Motor neuron (in vitro differentiated cells): Measurements from ENCODE around the gene DOCK1. TPM values are rescaled to one million over a fixed set of nuclear protein-coding genes. Genes with fewer than 3 reads are reported as not detected.

Experiments
- ATAC-seq, 8 experiments: fragments of 200-7000 bp; cut with Tn5 transposase; replicated peaks in 6 of 8; 2 replicates each; pipeline ENCODE4 v1.8.0; 2021; ENCODE audit warnings: mild to moderate bottlenecking in 8 of 8, moderate library complexity in 8 of 8
- H3K27ac ChIP-seq, 2 donors: fragments of 250-450 bp; sonication (Bioruptor Pico); 2 replicates each; pipeline ENCODE4 v1.9.0; 2021; ENCODE audit warnings: antibody characterized with exemption in 2 of 2, mild to moderate bottlenecking in 2 of 2, moderate library complexity in 1 of 2
- H3K4me1 ChIP-seq, 2 donors: fragments of 250-450 bp; sonication (Bioruptor Pico); replicated peaks in 1 of 2; 2 replicates each; pipeline ENCODE4 v1.6.1; 2021; ENCODE audit warnings: antibody characterized with exemption in 2 of 2, mild to moderate bottlenecking in 2 of 2, moderate library complexity in 1 of 2
- H3K4me3 ChIP-seq, 5 donors: fragments of 250-450 bp; sonication (Bioruptor Pico); 2 replicates each; pipeline ENCODE4 v1.9.0; 2021; ENCODE audit warnings: antibody characterized with exemption in 5 of 5, mild to moderate bottlenecking in 5 of 5, moderate library complexity in 4 of 5
- WGBS, 10 experiments: fragments of 450-650 bp; shearing (Covaris generic); methylation state at CpG; one replicate each; pipeline ENCODE4 v1.0.0; 2022; 5-methylcytosine and 5-hydroxymethylcytosine counted together
- in situ Hi-C, 9 experiments: fragments of 400-800 bp; cut with MboI; loops; one replicate each; pipeline ENCODE4 v1.15.0; 2021; ENCODE audit warnings: low sequenced_read_pairs in 9 of 9, low pct_unique_long_range_greater_than_20kb in 2 of 9; ENCODE audit not compliant: unreplicated experiment in 9 of 9
- total RNA-seq, 8 experiments: library from RNA; unstranded; fragments of 300-600 nt; gene quantifications; 2 replicates each; pipeline versions ENCODE4 v1.2.3 to v1.2.4, GENCODE V29; 2022

DOCK1 gene
- total RNA-seq, 8 experiments from 2014 or later = 8.8 to 85.4 (median 23.0) TPM

- Histone ChIP-seq H3K4me3 (no peak overlapping the region), H3K4me1 (peaks cover 32 to 42% of the 10 kb centered on the region in 2 donors), H3K27ac (peak overlapping the region in 1 of 2 donors; percentile 1)
- WGBS, 10 experiments = 25 to 93% (median 43%) methylated on average over 2 to 6 of the region's 6 CpGs; no CpG with 5 or more reads in 2 of the 10 experiments
- ATAC-seq = peak in 5 of 8 experiments; percentile 85 to 92 (median 88)
- in situ Hi-C loops = no loop called here
Measured at GRCh38 chr10:127356360-127356759, 451.1 kb downstream of the DOCK1 start.

DNA sequence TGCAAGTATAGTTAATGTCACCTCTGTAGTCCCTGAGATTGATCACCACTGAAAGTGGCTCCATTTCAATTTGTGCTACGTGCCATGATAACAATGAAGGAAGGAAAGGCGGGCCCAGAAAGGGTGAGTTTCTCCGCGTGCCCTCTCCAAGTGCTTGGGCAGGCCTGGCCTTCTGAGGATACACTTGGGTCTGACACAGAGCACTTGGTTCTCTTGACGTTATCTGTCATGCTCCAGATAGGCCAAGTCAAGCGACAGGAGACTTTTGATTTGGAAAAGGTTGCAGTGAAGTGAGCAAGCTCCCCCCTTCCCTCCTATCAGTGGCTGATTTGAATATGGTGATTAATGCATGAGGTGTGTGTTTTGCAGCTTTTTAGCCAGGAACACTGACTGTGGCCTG is 452.0 kb downstream of the DOCK1 start:
- H3K27ac ChIP-seq = no peak overlapping the region
- in situ Hi-C loops = no loop called here

GRCh38 chr10:127358337-127358736 is 453.1 kb downstream of the DOCK1 start:
- Histone ChIP-seq H3K27ac (peak overlapping the region in 1 of 2 donors; percentile 13), H3K4me1 (peaks cover 32 to 44% of the 10 kb centered on the region in 2 donors), H3K4me3 (no peak overlapping the region)
- in situ Hi-C loops = no loop called here
- WGBS, 10 experiments = 60 to 85% (median 76%) methylated on average over 3 to 8 of the region's 9 CpGs; no CpG with 5 or more reads in 2 of the 10 experiments
- ATAC-seq = peak in 4 of 8 experiments; percentile 49 to 70 (median 68)

More for the DNA sequence above, 452.0 kb downstream of the DOCK1 start:
- Histone ChIP-seq H3K4me1 (peaks cover 32 to 44% of the 10 kb centered on the region in 2 donors), H3K4me3 (no peak overlapping the region)
- ATAC-seq = no peak
- 86 to 100% (median 90%) methylated on average over 1 to 6 of the region's 6 CpGs; no CpG with 5 or more reads in 4 of the 10 experiments for WGBS, 10 experiments

- WGBS, 10 experiments = 90 to 100% (median 97%) methylated on average over 2 to 6 of the region's 11 CpGs; no CpG with 5 or more reads in 3 of the 10 experiments
- in situ Hi-C loops = no loop called here
- no peak for ATAC-seq
Measured at GRCh38 chr10:127364034-127364433, 458.8 kb downstream of the DOCK1 start.

GRCh38 chr10:127368101-127368500 is 462.9 kb downstream of the DOCK1 start:
- Histone ChIP-seq H3K4me3 (no peak overlapping the region), H3K27ac (no peak overlapping the region), H3K4me1 (peaks cover 0 to 9% of the 10 kb centered on the region in 2 donors)
- no peak for ATAC-seq
- in situ Hi-C loops = no loop called here
- 81 to 100% (median 100%) methylated on average over 1 to 3 of the region's 5 CpGs; no CpG with 5 or more reads in 7 of the 10 experiments for WGBS, 10 experiments

More at GRCh38 chr10:127364034-127364433, 458.8 kb downstream of the DOCK1 start:
- Histone ChIP-seq H3K4me1 (peaks cover 3 to 7% of the 10 kb centered on the region in 2 donors), H3K4me3 (no peak overlapping the region), H3K27ac (no peak overlapping the region)

GRCh38 chr10:127368929-127369328 is 463.7 kb downstream of the DOCK1 start:
- H3K4me3 ChIP-seq = no peak overlapping the region
- peaks cover 0 to 9% of the 10 kb centered on the region in 2 donors for H3K4me1 ChIP-seq
- peak in 3 of 8 experiments; percentile 36 to 89 (median 76) for ATAC-seq
- in situ Hi-C loops = no loop called here
- no peak overlapping the region for H3K27ac ChIP-seq
- WGBS, 10 experiments = 33 to 89% (median 80%) methylated on average over 1 to 4 of the region's 4 CpGs; no CpG with 5 or more reads in 2 of the 10 experiments

DNA sequence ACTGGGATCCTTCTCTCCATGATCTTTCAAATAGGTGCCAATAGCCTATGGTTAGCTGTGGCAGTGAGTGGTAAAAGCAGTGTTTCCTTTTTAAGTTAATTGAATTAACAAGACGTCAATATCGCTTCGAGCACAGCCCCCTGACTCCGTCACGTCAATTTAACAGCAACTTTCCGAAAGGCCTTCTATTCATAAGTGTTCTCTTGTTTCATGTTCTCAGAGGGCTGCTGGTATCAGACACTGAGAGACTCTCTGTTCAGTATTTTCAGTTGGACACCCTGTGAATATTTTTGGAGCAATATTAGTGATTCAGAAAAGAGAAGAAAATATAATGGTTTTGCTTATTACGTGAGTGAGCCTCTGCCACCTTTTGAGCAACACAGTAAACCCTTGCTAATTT is 465.4 kb downstream of the DOCK1 start:
- ATAC-seq = no peak

DNA sequence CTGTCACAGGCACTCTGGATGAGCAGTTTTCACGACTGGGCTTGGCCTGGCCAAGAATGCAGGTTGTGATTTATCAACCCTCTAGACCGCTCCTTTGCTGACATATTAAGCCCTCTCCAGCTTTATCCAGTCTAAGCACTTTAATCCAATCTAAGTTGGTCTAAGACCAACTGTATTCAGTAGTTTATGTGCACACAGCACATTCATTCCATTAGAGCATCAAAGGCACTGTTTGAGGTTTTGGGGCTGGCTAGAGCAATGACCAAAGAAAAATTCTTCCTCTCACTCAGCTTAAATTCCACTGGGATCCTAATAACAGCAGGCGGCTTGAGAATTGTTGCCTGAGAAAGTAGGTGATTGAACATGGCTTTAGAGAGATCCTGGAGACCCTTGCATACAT is 467.1 kb downstream of the DOCK1 start:
- no peak for ATAC-seq
- H3K4me3 ChIP-seq = no peak overlapping the region
- peaks cover 0 to 9% of the 10 kb centered on the region in 2 donors for H3K4me1 ChIP-seq
- in situ Hi-C loops = no loop called here
- H3K27ac ChIP-seq = no peak overlapping the region
- WGBS, 10 experiments = 80 to 100% (median 100%) methylated on average over 1 to 3 of the region's 3 CpGs; no CpG with 5 or more reads in 5 of the 10 experiments

More for the DNA sequence above, 465.4 kb downstream of the DOCK1 start:
- 60 to 100% (median 95%) methylated on average over 1 to 7 of the region's 7 CpGs; no CpG with 5 or more reads in 1 of the 10 experiments for WGBS, 10 experiments
- H3K4me3 ChIP-seq = no peak overlapping the region
- in situ Hi-C loops = no loop called here
- H3K27ac ChIP-seq = no peak overlapping the region
- H3K4me1 ChIP-seq = peaks cover 0 to 9% of the 10 kb centered on the region in 2 donors

DNA sequence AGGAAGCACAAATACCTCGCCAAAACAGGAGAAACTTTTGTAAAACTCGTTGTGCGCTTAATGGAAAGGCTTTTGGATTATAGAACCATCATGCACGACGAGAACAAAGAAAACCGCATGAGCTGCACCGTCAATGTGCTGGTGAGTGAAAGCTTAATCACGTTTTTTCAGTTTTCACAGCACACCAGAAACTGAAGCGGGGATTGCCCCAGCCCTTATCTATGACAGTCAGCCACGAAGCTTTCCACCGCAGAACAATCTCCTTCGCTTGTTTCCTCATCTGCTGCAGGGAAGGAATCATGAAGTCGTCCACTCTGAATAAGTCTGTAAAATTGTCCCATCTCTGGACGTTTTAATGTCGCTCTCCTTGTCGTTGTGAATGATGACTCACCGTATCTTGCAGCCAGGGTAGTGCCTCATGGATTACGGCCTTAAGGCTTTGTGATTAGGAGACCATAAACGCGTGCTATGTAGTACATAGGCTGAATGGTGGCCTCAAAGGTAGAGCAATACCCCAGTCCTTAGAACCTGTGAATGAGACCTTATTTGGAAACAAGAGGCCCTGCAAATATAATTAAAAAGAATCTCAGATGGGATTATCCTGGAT is 468.9 kb downstream of the DOCK1 start:
- no peak overlapping the region for H3K27ac ChIP-seq
- peaks cover 0 to 2% of the 10 kb centered on the region in 2 donors for H3K4me1 ChIP-seq
- in situ Hi-C loops = no loop called here
- WGBS, 10 experiments = 82 to 95% (median 92%) methylated on average over 3 to 19 of the region's 20 CpGs
- no peak overlapping the region for H3K4me3 ChIP-seq
- ATAC-seq = no peak

GRCh38 chr10:127374901-127375300 is 469.7 kb downstream of the DOCK1 start:
- H3K4me3 ChIP-seq = no peak overlapping the region
- WGBS, 10 experiments = 80 to 100% (median 100%) methylated on average over 1 to 5 of the region's 5 CpGs; no CpG with 5 or more reads in 3 of the 10 experiments
- ATAC-seq = no peak
- no peak overlapping the region for H3K27ac ChIP-seq
- no peaks in the 10 kb centered on the region for H3K4me1 ChIP-seq
- in situ Hi-C loops = no loop called here

GRCh38 chr10:127375461-127375860 is 470.2 kb downstream of the DOCK1 start:
- no peak overlapping the region for H3K4me3 ChIP-seq
- H3K27ac ChIP-seq = no peak overlapping the region
- in situ Hi-C loops = no loop called here
- WGBS, 10 experiments = 71 to 100% (median 90%) methylated on average over 2 to 3 of the region's 3 CpGs; no CpG with 5 or more reads in 2 of the 10 experiments
- H3K4me1 ChIP-seq = no peaks in the 10 kb centered on the region
- ATAC-seq = no peak

GRCh38 chr10:127376071-127376470 is 470.8 kb downstream of the DOCK1 start:
- in situ Hi-C loops = no loop called here
- WGBS, 10 experiments = 77 to 100% (median 89%) methylated on average over 1 to 2 of the region's 2 CpGs; no CpG with 5 or more reads in 1 of the 10 experiments

DNA sequence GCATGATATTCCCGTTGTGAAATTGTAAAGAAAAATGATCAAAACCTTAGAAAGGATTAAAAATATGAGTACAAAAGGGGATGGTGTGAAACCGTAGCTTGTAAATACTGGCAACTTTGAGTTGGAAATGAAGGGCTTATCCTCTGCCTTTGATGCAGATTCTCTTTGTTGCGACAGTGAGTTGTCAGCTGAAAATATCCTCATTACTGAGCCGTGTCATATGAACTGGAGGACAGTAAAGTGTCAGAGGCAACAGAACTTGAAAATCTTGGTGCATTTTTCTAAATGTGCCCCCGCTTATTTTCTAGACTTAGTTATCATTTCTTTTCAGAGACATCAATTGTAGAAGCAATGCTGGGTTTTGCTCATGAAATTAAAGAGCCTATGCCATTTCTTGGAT is 473.4 kb downstream of the DOCK1 start:
- in situ Hi-C loops = no loop called here
- Histone ChIP-seq H3K27ac (no peak overlapping the region), H3K4me1 (no peaks in the 10 kb centered on the region), H3K4me3 (no peak overlapping the region)
- 84 to 100% (median 91%) methylated on average over 4 to 5 of the region's 5 CpGs; no CpG with 5 or more reads in 1 of the 10 experiments for WGBS, 10 experiments
- no peak for ATAC-seq

More at GRCh38 chr10:127376071-127376470, 470.8 kb downstream of the DOCK1 start:
- no peak for ATAC-seq
- H3K4me1 ChIP-seq = no peaks in the 10 kb centered on the region
- H3K27ac ChIP-seq = no peak overlapping the region
- H3K4me3 ChIP-seq = no peak overlapping the region
